ENCODE data around the gene LMNTD2.

The LMNTD2 gene

GRCh38 chr11:565921-566509 lies 5.5 kb upstream of the LMNTD2 start:
- H3K4me3 ChIP-seq (ENCODE audit: low read depth, low read length), result no peak overlapping the region
- TF ChIP-seq, protein P1, sequence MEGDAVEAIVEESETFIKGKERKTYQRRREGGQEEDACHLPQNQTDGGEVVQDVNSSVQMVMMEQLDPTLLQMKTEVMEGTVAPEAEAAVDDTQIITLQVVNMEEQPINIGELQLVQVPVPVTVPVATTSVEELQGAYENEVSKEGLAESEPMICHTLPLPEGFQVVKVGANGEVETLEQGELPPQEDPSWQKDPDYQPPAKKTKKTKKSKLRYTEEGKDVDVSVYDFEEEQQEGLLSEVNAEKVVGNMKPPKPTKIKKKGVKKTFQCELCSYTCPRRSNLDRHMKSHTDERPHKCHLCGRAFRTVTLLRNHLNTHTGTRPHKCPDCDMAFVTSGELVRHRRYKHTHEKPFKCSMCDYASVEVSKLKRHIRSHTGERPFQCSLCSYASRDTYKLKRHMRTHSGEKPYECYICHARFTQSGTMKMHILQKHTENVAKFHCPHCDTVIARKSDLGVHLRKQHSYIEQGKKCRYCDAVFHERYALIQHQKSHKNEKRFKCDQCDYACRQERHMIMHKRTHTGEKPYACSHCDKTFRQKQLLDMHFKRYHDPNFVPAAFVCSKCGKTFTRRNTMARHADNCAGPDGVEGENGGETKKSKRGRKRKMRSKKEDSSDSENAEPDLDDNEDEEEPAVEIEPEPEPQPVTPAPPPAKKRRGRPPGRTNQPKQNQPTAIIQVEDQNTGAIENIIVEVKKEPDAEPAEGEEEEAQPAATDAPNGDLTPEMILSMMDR (IDR thresholded peaks at IDR 0.05; ENCODE audit: low read depth, low read length), result no peak

GRCh38 chr11:563812-564578 lies 3.5 kb upstream of the LMNTD2 start:
- TF ChIP-seq, protein P1 (IDR thresholded peaks at IDR 0.05; ENCODE audit: low read depth, low read length), result no peak
- H3K4me3 ChIP-seq (ENCODE audit: low read depth, low read length), result no peak overlapping the region

GRCh38 chr11:563066-563811 lies 2.7 kb upstream of the LMNTD2 start:
- H3K4me3 ChIP-seq (ENCODE audit: low read depth, low read length), result no peak overlapping the region
- TF ChIP-seq, protein P1 (IDR thresholded peaks at IDR 0.05; ENCODE audit: low read depth, low read length), result no peak

GRCh38 chr11:562046-562645 lies 1.6 kb upstream of the LMNTD2 start:
- TF ChIP-seq, protein P1 (IDR thresholded peaks at IDR 0.05; ENCODE audit: low read depth, low read length), result no peak
- no peak overlapping the region for H3K4me3 ChIP-seq (ENCODE audit: low read depth, low read length)

DNA sequence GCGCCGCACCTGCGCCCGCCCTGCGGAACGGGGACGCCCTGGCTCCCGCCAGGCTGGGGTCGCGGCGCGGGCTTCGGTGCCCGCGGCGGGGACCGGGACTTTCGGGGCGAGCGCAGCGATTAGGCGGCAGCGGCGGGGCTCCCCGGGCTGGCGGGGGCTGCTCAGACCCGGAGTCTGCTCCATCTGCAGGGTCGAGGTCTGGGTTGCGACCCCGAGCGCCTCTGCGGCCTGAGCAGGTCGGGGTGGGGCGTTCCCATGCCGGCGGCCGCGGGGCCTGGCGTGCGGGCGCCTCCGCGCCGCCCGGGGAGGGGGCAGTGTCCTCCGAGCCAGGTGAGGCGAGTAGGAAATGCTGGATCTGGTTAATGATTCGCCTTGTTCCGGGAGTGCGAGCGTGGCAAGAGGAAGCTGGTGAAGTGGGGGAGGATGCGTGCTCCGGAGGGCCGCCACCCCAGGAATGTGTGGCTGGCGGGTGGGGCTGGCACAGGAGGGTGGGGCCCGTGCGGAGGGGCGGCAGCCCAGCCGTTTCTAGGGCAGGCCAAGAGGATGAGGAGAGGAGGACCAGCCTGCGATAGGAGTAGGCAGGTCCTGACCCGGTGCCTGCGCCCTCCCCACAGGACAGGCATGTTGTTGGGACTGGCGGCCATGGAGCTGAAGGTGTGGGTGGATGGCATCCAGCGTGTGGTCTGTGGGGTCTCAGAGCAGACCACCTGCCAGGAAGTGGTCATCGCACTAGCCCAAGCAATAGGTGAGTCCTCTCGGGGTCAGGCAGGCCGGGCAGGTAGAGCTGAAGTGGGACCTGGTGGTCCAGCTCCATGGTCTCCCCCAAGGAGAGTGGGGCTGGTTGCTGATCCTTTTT lies 838 bp upstream of the LMNTD2 start:
- TF ChIP-seq, protein P1 (IDR thresholded peaks at IDR 0.05; ENCODE audit: low read depth, low read length), result no peak

GRCh38 chr11:559712-560304 lies 730 bp downstream of the LMNTD2 start:
- peak overlapping the region; percentile 60 for H3K4me3 ChIP-seq (ENCODE audit: low read depth, low read length)
- TF ChIP-seq, protein P1 (IDR thresholded peaks at IDR 0.05; ENCODE audit: low read depth, low read length), result no peak

More for the DNA sequence above, 838 bp upstream of the LMNTD2 start:
- peak overlapping the region; percentile 65 for H3K4me3 ChIP-seq (ENCODE audit: low read depth, low read length)

Data from WI38 (cell line).